ENCODE data around the gene AP2A2.

Gene AP2A2

GRCh38 chr11:1054143-1055108 is 128.8 kb downstream of the AP2A2 start:
- Histone ChIP-seq H3K4me1 (ENCODE audit: insufficient read depth, low read length, poor library complexity, severe bottlenecking) (no peaks in the 10 kb centered on the region), H3K9ac (ENCODE audit: low read depth, low read length, poor library complexity, severe bottlenecking) (no peak overlapping the region), H3K4me2 (ENCODE audit: low read depth, low read length, poor library complexity, severe bottlenecking) (no peak overlapping the region), H3F3A (ENCODE audit: low read depth) (no peaks in the 10 kb centered on the region), H3K9me2 (replicated peaks; ENCODE audit: low read depth, low read length) (no peaks in the 10 kb centered on the region), H4K20me1 (ENCODE audit: insufficient read depth, low read length, poor library complexity, severe bottlenecking) (no peaks in the 10 kb centered on the region), H3K4me3 (ENCODE audit: low read length, poor library complexity, severe bottlenecking) (no peak overlapping the region), H3K9me3 (ENCODE audit: insufficient read depth, low read depth, low read length) (no peaks in the 10 kb centered on the region), H3K27me3 (ENCODE audit: insufficient read depth, low read length, poor library complexity, severe bottlenecking) (no peaks in the 10 kb centered on the region), H3K36me3 (ENCODE audit: insufficient read depth, low read length) (no peaks in the 10 kb centered on the region), H3K79me2 (ENCODE audit: insufficient read depth, low read length) (no peaks in the 10 kb centered on the region), H2AFZ (ENCODE audit: low read length) (no peak overlapping the region)
- TF ChIP-seq EZH2phosphoT487 (IDR thresholded peaks at IDR 0.05; ENCODE audit: borderline replicate concordance) (no peak), CTCF (conservative IDR thresholded peaks at IDR 0.05; ENCODE audit: low read length) (no peak)

GRCh38 chr11:1055109-1055703 is 129.5 kb downstream of the AP2A2 start:
- Histone ChIP-seq H3K4me2 (ENCODE audit: low read depth, low read length, poor library complexity, severe bottlenecking) (no peak overlapping the region), H3F3A (ENCODE audit: low read depth) (no peaks in the 10 kb centered on the region), H3K27me3 (ENCODE audit: insufficient read depth, low read length, poor library complexity, severe bottlenecking) (no peaks in the 10 kb centered on the region), H3K9ac (ENCODE audit: low read depth, low read length, poor library complexity, severe bottlenecking) (no peak overlapping the region), H3K36me3 (ENCODE audit: insufficient read depth, low read length) (no peaks in the 10 kb centered on the region), H4K20me1 (ENCODE audit: insufficient read depth, low read length, poor library complexity, severe bottlenecking) (no peaks in the 10 kb centered on the region), H2AFZ (ENCODE audit: low read length) (no peak overlapping the region), H3K79me2 (ENCODE audit: insufficient read depth, low read length) (no peaks in the 10 kb centered on the region), H3K9me2 (replicated peaks; ENCODE audit: low read depth, low read length) (no peaks in the 10 kb centered on the region), H3K4me3 (ENCODE audit: low read length, poor library complexity, severe bottlenecking) (no peak overlapping the region), H3K9me3 (ENCODE audit: insufficient read depth, low read depth, low read length) (no peaks in the 10 kb centered on the region), H3K4me1 (ENCODE audit: insufficient read depth, low read length, poor library complexity, severe bottlenecking) (no peaks in the 10 kb centered on the region)
- TF ChIP-seq EZH2phosphoT487 (IDR thresholded peaks at IDR 0.05; ENCODE audit: borderline replicate concordance) (no peak), CTCF (conservative IDR thresholded peaks at IDR 0.05; ENCODE audit: low read length) (no peak)

GRCh38 chr11:1055990-1056771 is 130.5 kb downstream of the AP2A2 start:
- no peaks in the 10 kb centered on the region for H4K20me1 ChIP-seq (ENCODE audit: insufficient read depth, low read length, poor library complexity, severe bottlenecking)
- no peaks in the 10 kb centered on the region for H3K9me3 ChIP-seq (ENCODE audit: insufficient read depth, low read depth, low read length)
- H2AFZ ChIP-seq (ENCODE audit: low read length), result no peak overlapping the region
- TF ChIP-seq EZH2phosphoT487 (IDR thresholded peaks at IDR 0.05; ENCODE audit: borderline replicate concordance) (no peak), CTCF (conservative IDR thresholded peaks at IDR 0.05; ENCODE audit: low read length) (no peak)
- H3K4me3 ChIP-seq (ENCODE audit: low read length, poor library complexity, severe bottlenecking), result no peak overlapping the region
- H3K27me3 ChIP-seq (ENCODE audit: insufficient read depth, low read length, poor library complexity, severe bottlenecking), result no peaks in the 10 kb centered on the region
- H3K36me3 ChIP-seq (ENCODE audit: insufficient read depth, low read length), result no peaks in the 10 kb centered on the region
- H3K4me2 ChIP-seq (ENCODE audit: low read depth, low read length, poor library complexity, severe bottlenecking), result no peak overlapping the region
- no peaks in the 10 kb centered on the region for H3K79me2 ChIP-seq (ENCODE audit: insufficient read depth, low read length)
- H3K9ac ChIP-seq (ENCODE audit: low read depth, low read length, poor library complexity, severe bottlenecking), result no peak overlapping the region
- H3K4me1 ChIP-seq (ENCODE audit: insufficient read depth, low read length, poor library complexity, severe bottlenecking), result no peaks in the 10 kb centered on the region
- no peaks in the 10 kb centered on the region for H3K9me2 ChIP-seq (replicated peaks; ENCODE audit: low read depth, low read length)
- no peaks in the 10 kb centered on the region for H3F3A ChIP-seq (ENCODE audit: low read depth)

Data from Loucy (cell line).